ENCODE results near the gene SARS1.

GRCh38 chr1:109272831-109273547 is 59.3 kb downstream of the SARS1 start:
- TF ChIP-seq TAF1 (conservative IDR thresholded peaks at IDR 0.05) = no peak
- TF ChIP-seq CTCF (IDR thresholded peaks at IDR 0.05; ENCODE audit: low read depth, low read length, missing input control) = no peak
- TF ChIP-seq EGR1 (IDR thresholded peaks at IDR 0.05; ENCODE audit: low read depth in 2 of 2) = no peak
- no peak for TF ChIP-seq YY1 (IDR thresholded peaks at IDR 0.05)
- TF ChIP-seq, protein P1, sequence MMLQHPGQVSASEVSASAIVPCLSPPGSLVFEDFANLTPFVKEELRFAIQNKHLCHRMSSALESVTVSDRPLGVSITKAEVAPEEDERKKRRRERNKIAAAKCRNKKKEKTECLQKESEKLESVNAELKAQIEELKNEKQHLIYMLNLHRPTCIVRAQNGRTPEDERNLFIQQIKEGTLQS (IDR thresholded peaks at IDR 0.05) = no peak
- no peak for TF ChIP-seq RAD21 (IDR thresholded peaks at IDR 0.05)
- no peak for TF ChIP-seq RXRA (IDR thresholded peaks at IDR 0.05)
- TF ChIP-seq GABPA (IDR thresholded peaks at IDR 0.05 in 1 of 2, conservative IDR thresholded peaks at IDR 0.05 in 1 of 2) = no peak
- TF ChIP-seq, protein P2, sequence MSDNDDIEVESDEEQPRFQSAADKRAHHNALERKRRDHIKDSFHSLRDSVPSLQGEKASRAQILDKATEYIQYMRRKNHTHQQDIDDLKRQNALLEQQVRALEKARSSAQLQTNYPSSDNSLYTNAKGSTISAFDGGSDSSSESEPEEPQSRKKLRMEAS (IDR thresholded peaks at IDR 0.05) = no peak
- TF ChIP-seq REST (IDR thresholded peaks at IDR 0.05) = no peak
- TF ChIP-seq, protein P3, sequence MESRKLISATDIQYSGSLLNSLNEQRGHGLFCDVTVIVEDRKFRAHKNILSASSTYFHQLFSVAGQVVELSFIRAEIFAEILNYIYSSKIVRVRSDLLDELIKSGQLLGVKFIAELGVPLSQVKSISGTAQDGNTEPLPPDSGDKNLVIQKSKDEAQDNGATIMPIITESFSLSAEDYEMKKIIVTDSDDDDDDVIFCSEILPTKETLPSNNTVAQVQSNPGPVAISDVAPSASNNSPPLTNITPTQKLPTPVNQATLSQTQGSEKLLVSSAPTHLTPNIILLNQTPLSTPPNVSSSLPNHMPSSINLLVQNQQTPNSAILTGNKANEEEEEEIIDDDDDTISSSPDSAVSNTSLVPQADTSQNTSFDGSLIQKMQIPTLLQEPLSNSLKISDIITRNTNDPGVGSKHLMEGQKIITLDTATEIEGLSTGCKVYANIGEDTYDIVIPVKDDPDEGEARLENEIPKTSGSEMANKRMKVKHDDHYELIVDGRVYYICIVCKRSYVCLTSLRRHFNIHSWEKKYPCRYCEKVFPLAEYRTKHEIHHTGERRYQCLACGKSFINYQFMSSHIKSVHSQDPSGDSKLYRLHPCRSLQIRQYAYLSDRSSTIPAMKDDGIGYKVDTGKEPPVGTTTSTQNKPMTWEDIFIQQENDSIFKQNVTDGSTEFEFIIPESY (IDR thresholded peaks at IDR 0.05) = no peak
